Measurements from ENCODE around the gene TSPAN5.
"Not testable (repeated sequence)": the region's sequence is repeated elsewhere in the genome, so short reads cannot be mapped to it uniquely, and the experiment has no call there.

Gene TSPAN5

GRCh38 chr4:98496152-98496845 is 162.1 kb downstream of the TSPAN5 start:
- no peak for DNase-seq (ENCODE audit: low spot score)

- no peak for DNase-seq (ENCODE audit: low spot score)
Observed at GRCh38 chr4:98493296-98493695, 165.1 kb downstream of the TSPAN5 start.

GRCh38 chr4:98491899-98492559 is 166.4 kb downstream of the TSPAN5 start:
- DNase-seq (ENCODE audit: low spot score): no peak

- no peak for DNase-seq (ENCODE audit: low spot score)
Observed at GRCh38 chr4:98490251-98490650, 168.2 kb downstream of the TSPAN5 start.

GRCh38 chr4:98485816-98486345 is 172.5 kb downstream of the TSPAN5 start:
- DNase-seq (ENCODE audit: low spot score): no peak

- no peak for DNase-seq (ENCODE audit: low spot score)
Observed at GRCh38 chr4:98484031-98484430, 174.4 kb downstream of the TSPAN5 start.

GRCh38 chr4:98482847-98483806 is 175.3 kb downstream of the TSPAN5 start:
- DNase-seq (ENCODE audit: low spot score): no peak

- DNase-seq (ENCODE audit: low spot score): no peak
Observed at GRCh38 chr4:98482503-98482846, 175.9 kb downstream of the TSPAN5 start.

- no peak for DNase-seq (ENCODE audit: low spot score)
Observed at GRCh38 chr4:98481167-98481566, 177.2 kb downstream of the TSPAN5 start.

GRCh38 chr4:98480535-98480934 is 177.9 kb downstream of the TSPAN5 start:
- no peak for DNase-seq (ENCODE audit: low spot score)

- DNase-seq (ENCODE audit: low spot score): not testable (repeated sequence)
Observed at GRCh38 chr4:98479590-98479989, 178.8 kb downstream of the TSPAN5 start.

- DNase-seq (ENCODE audit: low spot score): no peak
Observed at GRCh38 chr4:98476891-98477290, 181.5 kb downstream of the TSPAN5 start.

- DNase-seq (ENCODE audit: low spot score): no peak
Observed at GRCh38 chr4:98474408-98474844, 184.0 kb downstream of the TSPAN5 start.

GRCh38 chr4:98473046-98473445 is 185.4 kb downstream of the TSPAN5 start:
- no peak for DNase-seq (ENCODE audit: low spot score)

- no peak for DNase-seq (ENCODE audit: low spot score)
Observed at GRCh38 chr4:98470831-98471230, 187.6 kb downstream of the TSPAN5 start.

GRCh38 chr4:98470366-98470765 is 188.0 kb downstream of the TSPAN5 start:
- no peak for DNase-seq (ENCODE audit: low spot score)

- no peak for DNase-seq (ENCODE audit: low spot score)
Observed at GRCh38 chr4:98469771-98470170, 188.6 kb downstream of the TSPAN5 start.

- DNase-seq (ENCODE audit: low spot score): peak; percentile 29
Observed at GRCh38 chr4:98468709-98469108, 189.7 kb downstream of the TSPAN5 start.

- DNase-seq (ENCODE audit: low spot score): peak; percentile 86
Observed at GRCh38 chr4:98467627-98468072, 190.8 kb downstream of the TSPAN5 start.

GRCh38 chr4:98466868-98467599 is 191.4 kb downstream of the TSPAN5 start:
- no peak for DNase-seq (ENCODE audit: low spot score)

- no peak for DNase-seq (ENCODE audit: low spot score)
Observed at GRCh38 chr4:98462487-98462886, 195.9 kb downstream of the TSPAN5 start.
